Measurements from ENCODE around the gene RPL10A.

DNA sequence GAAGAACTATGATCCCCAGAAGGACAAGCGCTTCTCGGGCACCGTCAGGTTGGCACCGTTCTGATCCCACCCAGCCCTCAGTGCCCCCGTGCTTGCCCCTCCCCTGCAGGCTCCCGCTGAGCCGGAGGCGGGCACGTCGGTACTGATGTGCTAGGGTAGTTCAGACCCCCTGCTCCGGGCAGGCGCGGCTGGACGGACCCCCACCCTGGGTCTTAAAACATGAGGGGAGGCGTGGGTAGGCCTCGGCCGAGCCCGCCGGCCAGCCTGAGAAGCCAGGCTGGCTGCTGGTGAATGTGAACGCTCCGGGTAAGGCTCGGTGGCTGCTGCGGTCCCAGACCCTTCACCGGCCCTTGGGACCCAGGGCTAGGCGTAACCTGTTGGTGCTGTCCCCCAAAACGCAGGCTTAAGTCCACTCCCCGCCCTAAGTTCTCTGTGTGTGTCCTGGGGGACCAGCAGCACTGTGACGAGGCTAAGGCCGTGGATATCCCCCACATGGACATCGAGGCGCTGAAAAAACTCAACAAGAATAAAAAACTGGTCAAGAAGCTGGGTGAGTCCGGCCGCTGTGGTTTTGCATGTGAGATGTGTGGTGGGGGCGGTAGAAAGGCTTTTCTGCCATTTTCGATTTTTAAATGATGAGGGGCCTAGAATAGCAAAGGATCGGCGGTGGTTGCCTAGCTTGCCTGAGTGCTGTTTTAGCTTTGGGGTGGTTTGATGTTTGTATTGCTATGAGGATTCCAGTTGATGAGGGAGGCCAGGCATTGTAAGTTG, 964 bp downstream of the RPL10A start:
- TF ChIP-seq, protein P1, sequence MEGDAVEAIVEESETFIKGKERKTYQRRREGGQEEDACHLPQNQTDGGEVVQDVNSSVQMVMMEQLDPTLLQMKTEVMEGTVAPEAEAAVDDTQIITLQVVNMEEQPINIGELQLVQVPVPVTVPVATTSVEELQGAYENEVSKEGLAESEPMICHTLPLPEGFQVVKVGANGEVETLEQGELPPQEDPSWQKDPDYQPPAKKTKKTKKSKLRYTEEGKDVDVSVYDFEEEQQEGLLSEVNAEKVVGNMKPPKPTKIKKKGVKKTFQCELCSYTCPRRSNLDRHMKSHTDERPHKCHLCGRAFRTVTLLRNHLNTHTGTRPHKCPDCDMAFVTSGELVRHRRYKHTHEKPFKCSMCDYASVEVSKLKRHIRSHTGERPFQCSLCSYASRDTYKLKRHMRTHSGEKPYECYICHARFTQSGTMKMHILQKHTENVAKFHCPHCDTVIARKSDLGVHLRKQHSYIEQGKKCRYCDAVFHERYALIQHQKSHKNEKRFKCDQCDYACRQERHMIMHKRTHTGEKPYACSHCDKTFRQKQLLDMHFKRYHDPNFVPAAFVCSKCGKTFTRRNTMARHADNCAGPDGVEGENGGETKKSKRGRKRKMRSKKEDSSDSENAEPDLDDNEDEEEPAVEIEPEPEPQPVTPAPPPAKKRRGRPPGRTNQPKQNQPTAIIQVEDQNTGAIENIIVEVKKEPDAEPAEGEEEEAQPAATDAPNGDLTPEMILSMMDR (conservative IDR thresholded peaks at IDR 0.05; ENCODE audit: low read length) = no peak
- TF ChIP-seq EZH2phosphoT487 (IDR thresholded peaks at IDR 0.05; ENCODE audit: borderline replicate concordance, low read depth, low read length) = no peak
